B cell (primary cell): ENCODE data around the gene EVX1.

Source experiments
- CTCF ChIP-seq: fragments of 200-600 bp; IDR thresholded peaks from one replicate; pipeline ENCODE4 v1.8.0; 2022; ENCODE audit warnings: antibody characterized with exemption, mild to moderate bottlenecking
- EZH2 ChIP-seq: IDR thresholded peaks from 2 replicates; pipeline ENCODE4 v1.6.1; 2012; ENCODE audit warnings: borderline replicate concordance, low read depth, mild to moderate bottlenecking, moderate library complexity, low read length; ENCODE audit not compliant: insufficient read depth, poor library complexity, severe bottlenecking

- no peak for TF ChIP-seq EZH2
- no peak for TF ChIP-seq CTCF
Observed at GRCh38 chr7:27201580-27202017, 41.0 kb upstream of the EVX1 start.
